ENCODE results near the gene SRSF11.

GRCh38 chr1:70188522-70188921, 32.7 kb upstream of the SRSF11 start:
- TF ChIP-seq FOXM1 (IDR thresholded peaks at IDR 0.05; ENCODE audit: low read depth) = no peak
- TF ChIP-seq USF2 (IDR thresholded peaks at IDR 0.05; ENCODE audit: borderline replicate concordance, low read depth, low read length) = no peak
- no peak for TF ChIP-seq CTCF (IDR thresholded peaks at IDR 0.05)
